ENCODE data around the gene CD27.
"Not testable (repeated sequence)": the region's sequence is repeated elsewhere in the genome, so short reads cannot be mapped to it uniquely, and the experiment has no call there.

CD27 gene

GRCh38 chr12:6444704-6445688 lies at the start of gene CD27:
Gene CD27, plus strand, starts transcription at chr12:6444955. Its CDS starts 141 bp downstream, at chr12:6445096.
- peak; percentile 48 for DNase-seq

GRCh38 chr12:6396031-6396430 lies 48.7 kb upstream of the CD27 start:
- DNase-seq = no peak

- DNase-seq = no peak
Observed at GRCh38 chr12:6399884-6400644, 44.7 kb upstream of the CD27 start.

GRCh38 chr12:6404390-6404789 lies 40.4 kb upstream of the CD27 start:
- no peak for DNase-seq

GRCh38 chr12:6405963-6406362 lies 38.8 kb upstream of the CD27 start:
- no peak for DNase-seq

- no peak for DNase-seq
Observed at GRCh38 chr12:6407236-6407954, 37.4 kb upstream of the CD27 start.

GRCh38 chr12:6416596-6416995 lies 28.2 kb upstream of the CD27 start:
- DNase-seq = no peak

- DNase-seq = no peak
Observed at GRCh38 chr12:6418796-6419195, 26.0 kb upstream of the CD27 start.

- no peak for DNase-seq
Observed at GRCh38 chr12:6420364-6420763, 24.4 kb upstream of the CD27 start.

GRCh38 chr12:6423267-6424007 lies 21.3 kb upstream of the CD27 start:
- peak; percentile 73 for DNase-seq

- DNase-seq = no peak
Observed at GRCh38 chr12:6424008-6424347, 20.8 kb upstream of the CD27 start.

GRCh38 chr12:6424866-6425265 lies 19.9 kb upstream of the CD27 start:
- no peak for DNase-seq

- DNase-seq = no peak
Observed at GRCh38 chr12:6425590-6426531, 18.9 kb upstream of the CD27 start.

GRCh38 chr12:6426882-6427671 lies 17.7 kb upstream of the CD27 start:
- peak; percentile 81 for DNase-seq

GRCh38 chr12:6427796-6428195 lies 17.0 kb upstream of the CD27 start:
- not testable (repeated sequence) for DNase-seq

GRCh38 chr12:6428326-6428725 lies 16.4 kb upstream of the CD27 start:
- no peak for DNase-seq

GRCh38 chr12:6430124-6430989 lies 14.4 kb upstream of the CD27 start:
- no peak for DNase-seq

GRCh38 chr12:6432991-6433390 lies 11.8 kb upstream of the CD27 start:
- DNase-seq = no peak
